GM19468 (cell line): Measurements from ENCODE around the gene SP6.

Experiments used
- ATAC-seq: cut with Tn5 transposase; IDR thresholded peaks from one replicate; pipeline ENCODE4 v1.9.1; 2021; ENCODE audit warnings: mild to moderate bottlenecking, moderate library complexity, moderate number of reproducible peaks; ENCODE audit not compliant: unreplicated experiment; ENCODE audit errors: extremely low read depth

The SP6 gene

DNA sequence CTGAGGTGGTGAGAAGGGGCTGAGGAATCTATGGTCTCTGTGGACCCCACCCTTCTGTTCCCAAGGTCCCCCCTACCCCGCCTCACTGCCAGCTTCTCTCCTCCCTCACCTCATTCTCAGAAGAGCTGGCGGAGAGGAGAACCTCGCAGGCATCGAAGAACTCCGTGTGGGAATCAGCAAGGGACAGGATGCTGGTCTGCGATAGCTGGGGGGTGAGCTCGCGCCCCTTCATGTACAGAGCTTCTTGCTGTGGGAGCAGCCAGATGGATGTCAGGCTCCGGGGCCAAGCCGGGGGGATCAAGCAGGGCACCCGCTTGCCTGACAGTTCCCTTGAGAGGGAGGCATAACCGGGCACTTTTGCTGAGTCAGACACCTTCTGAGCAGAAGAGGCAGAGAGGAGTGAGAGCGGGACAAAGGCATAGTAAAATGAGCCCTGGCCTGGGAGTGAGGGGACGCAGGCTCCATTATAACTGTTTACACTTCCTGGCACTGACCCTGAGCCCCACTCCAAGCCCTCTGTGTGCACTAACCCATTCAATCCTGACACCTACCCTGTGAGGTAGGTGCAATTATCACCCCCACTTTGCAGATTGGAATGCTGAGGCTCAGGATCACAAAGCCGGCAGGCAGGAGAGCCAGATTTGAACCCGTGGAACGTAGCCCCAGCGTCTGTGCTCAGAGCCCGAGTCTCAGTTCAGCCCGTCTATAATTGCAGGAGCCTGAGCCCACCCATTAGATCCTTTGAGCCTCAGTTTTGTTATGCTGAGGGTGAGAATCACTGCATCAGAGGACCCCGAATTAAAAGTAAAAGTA is 35.7 kb downstream of the SP6 start:
- ATAC-seq: no peak

DNA sequence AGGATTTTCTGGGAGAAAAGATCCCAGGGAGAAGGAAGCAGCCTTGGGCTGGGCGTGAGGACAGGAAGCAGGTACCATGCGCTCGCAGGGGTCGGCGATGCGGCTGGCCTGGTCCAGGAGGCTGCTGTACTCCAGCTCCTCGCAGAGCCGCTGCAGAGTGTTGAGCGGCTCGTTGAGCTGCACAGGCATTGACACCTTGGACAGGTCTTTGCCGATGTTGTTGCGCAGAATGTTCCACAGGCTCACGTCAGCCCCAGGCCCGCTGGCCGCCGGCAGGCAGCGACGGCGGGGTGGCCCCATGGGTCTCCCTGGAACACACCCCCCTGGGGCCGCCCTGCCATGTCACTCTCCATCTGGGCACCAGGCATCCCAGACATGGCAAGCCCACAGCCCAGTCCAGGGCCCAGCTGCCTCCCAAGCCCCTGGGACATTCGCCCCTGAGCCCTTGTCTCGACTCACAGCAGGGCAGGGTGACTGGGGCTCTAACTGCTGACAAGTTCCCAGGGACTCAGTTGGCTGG is 37.4 kb downstream of the SP6 start:
- ATAC-seq: no peak

DNA sequence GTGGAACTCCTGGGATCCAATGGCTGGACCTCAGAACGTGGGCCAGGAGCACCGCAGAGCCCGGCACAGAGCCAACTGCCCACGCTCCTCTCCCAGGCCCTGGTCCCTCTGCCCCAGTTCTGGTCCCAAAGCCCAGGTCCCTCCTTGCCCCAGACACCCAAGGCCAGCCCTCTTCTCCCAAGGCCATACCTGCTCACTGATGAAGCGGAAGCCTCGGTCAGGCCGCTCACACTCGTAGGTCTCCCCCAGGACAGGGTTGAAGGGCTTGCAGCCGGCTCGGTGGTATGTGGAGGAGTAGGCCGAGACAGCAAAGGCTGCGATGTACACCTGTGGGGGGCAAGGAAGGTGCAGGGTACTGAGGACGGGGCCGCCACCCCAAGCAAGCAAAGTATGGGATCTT is 37.9 kb downstream of the SP6 start:
- ATAC-seq: no peak

DNA sequence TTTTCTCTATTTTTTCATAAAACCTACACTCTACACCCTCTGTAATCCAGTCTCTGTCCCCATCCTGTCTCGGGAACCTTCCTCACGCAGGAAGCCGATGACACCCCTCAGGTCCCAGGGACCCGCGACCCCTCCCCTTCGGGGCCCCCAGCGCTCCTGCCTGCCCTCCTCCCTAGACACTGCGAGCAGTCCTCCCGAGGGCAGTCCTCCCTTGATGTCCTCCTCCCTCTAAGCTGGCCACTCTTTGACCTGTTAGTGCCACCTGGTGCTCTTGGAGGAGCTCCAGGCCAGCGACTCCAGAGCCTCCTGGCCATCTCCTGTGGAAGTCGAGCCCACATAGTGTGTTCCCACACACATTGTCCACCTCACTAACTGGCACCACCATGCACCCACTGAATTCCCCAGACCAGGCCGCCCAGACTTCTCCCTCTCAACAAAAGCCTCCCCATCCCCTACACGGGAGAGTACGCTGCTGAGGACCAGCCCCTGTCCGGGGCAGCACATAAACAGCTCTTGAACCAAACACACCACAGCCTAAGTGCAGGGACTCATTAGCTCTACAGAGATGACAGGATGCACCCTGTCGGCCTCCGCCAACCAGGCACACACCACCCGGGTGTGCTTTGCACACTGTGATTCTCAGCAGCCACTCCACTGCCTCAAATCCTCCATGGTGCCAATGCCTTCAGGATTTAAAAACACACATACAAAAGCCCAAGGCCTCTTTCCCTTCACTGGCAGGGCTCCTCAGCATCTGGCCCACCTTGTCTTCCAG is 38.6 kb downstream of the SP6 start:
- ATAC-seq: no peak

DNA sequence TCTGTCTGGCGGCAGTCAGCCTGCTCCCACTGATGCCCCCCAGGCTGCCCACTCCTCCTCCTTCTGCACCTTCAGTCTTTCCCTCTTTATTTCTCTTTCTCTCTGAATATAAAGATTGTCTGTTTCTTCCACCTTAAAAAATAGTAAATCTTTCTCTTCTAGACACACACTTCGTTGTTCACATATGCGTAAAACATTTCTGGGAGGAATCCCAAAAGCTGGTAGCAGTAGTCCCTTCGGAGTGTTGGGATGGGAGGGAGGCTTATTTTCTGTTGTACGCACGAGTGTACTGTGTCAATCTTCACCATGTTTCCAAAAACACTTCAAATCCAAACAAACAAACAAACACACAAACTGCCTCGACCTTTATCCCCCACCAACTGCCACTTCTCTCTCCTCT is 39.3 kb downstream of the SP6 start:
- ATAC-seq: no peak

DNA sequence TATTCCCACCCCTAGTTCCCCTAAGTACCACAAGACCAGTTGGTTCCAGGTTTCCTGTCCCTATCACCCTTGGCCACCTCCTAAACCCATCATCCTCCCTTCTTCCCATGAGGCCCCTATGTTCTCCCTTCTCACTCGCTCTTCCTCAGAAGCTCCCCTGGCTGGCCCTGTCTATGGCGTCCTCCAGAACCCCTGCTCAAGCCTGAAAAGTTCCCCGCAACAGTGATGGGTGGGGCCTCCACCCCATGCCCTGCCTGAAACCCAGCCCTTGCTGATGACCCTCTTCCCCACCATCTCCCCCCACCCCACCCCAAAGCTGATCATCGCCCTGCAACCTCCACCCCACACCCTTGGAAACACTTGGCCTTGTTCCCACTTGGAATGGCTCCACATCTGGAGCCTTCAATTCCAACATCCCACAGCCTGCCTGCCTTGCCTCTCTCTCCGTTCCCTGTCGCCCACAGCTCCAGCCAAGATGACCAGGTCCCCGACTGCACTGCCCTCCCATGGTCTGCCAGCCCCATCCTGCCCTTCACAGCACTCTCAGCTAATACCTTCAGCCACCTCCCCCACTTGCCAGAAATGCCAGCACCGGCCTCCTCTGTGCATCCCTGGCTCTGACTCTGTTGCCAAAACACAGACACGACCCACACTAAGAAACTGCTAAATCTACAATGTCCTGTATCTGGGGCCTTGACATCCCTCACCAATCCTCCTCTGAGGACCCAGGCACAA is 39.9 kb downstream of the SP6 start:
- ATAC-seq: no peak

DNA sequence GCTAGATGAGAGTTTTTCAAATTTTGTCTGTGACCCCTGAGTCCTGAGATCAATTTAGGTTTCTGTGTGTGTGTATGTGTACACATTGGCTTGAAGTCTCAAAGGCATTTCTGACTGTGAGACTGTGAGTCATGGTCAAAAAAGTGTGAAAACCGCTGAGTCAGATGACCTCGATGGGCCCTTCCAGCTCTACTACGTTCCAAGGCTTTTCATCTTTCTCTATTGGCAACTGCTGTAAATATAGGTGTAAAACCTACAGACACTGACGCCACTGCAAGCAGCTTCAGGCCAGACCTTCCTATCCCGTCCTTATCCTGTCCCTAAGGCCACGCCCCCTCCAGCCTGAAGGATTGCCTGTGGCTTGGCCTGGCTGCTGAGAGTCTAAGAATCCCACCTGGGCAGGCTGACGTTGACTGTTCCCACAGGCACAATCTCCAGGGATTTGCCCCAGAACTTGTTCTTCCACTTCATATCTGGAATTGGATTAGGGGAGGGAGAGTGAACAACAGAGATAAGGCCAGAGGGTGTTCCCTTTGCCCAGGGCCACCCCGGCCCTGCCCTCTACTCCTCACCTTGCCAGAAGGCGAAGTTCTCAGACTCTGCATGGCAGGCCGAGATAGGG is 40.7 kb downstream of the SP6 start:
- no peak for ATAC-seq

DNA sequence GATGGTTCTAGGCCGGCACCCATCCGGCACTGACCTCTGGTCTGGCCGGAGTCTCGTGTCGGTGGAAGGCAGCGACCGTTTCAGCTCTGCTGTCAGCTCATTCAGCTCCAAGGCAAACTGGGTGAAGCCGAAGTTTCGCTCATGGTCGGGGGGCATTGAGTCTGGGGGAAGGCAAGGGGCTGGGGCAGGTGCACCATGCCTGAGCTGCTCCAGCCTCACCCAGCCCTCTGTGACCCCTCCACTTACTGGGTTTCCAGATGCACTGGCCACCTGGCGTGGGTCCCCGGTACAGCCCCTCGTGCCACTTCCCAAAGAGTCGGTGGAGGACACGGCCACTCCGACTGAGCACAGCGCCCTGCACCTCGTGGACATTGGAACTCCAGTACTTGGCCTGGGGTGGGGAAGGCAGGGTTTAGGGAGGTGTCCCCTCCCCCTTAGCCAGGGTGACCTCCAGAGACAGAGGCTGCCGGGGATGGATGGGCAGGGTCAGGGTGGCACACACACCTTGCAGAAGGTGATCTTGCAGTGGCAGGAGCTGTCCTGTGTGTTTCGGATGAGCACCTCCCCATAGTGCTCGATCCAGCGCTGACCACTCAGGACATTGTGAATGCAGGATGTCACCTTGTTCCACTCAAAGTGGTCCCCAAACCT is 42.0 kb downstream of the SP6 start:
- ATAC-seq: no peak

DNA sequence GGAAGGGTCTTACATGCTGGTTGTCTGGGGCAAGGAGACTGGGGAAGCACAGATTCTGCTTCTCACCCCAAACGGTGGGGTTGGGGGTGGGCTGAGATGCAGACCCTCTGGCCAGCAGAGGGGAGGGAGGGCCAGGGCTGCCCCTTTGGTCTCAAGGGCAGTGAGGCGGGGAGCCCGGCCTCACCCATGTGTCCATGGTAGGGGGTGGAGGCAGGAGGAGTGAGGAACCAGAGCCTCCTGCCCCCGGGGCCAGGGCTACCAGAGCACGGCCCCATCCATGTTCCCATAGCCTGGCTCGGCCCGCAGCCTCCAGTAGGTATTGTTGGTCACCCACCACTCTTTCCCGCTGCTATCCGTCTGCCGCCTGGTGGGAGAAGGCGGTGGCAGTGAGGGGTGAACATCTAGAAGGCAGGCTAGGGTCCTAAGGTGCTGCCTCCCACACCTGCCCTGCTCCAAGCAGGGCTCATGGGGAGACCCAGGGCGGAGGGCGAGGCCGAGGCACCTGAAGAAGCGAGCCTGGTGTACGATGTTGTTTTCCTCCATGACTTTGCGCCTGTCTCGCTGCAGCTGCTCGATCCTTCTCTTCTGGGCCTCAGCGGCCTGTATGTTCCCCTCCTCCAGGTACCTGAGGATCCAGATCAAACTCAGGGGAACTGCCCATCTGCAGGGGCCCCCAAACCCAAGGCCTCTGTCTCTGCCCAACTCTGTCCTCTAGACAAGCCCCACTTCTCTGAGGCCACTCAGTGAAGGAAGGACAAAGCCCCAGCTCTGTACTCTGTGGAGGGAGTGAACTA is 42.7 kb downstream of the SP6 start:
- ATAC-seq: no peak

DNA sequence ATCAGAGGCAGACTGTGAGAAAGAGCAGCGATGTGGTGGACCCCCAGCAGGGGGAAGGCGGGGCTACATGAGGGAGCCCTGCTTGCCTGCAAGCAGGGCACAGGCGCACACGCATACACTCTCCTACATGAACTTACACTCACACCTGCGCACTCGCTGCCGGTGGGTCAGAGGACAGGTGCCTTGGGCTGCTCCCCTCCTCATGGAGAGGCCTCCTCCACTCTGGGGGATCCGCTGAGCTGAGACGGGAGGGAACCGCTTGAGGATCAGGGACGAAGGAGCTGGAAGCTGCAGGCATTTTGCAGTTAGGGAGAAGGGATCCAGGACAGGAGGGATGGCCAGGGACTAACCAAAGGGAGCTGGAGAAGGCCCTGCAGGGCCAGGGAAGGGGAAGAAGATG is 43.5 kb downstream of the SP6 start:
- no peak for ATAC-seq

DNA sequence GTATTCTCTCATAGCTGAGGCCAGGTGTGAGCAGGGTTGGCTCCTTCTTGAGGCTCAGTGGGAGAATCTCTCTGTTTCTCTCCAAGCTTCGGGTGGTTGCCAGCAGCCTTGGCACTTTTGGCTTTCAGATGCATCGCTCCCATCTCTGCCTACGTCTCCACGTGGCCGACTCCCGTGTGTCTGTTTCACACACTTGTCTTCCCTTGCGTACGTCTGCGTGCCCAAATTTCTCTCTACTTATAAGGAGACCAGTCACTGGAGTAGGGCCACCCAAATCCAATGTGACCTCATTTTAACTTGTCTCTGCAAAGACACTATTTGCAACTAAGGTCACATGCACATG is 44.1 kb downstream of the SP6 start:
- ATAC-seq: no peak

DNA sequence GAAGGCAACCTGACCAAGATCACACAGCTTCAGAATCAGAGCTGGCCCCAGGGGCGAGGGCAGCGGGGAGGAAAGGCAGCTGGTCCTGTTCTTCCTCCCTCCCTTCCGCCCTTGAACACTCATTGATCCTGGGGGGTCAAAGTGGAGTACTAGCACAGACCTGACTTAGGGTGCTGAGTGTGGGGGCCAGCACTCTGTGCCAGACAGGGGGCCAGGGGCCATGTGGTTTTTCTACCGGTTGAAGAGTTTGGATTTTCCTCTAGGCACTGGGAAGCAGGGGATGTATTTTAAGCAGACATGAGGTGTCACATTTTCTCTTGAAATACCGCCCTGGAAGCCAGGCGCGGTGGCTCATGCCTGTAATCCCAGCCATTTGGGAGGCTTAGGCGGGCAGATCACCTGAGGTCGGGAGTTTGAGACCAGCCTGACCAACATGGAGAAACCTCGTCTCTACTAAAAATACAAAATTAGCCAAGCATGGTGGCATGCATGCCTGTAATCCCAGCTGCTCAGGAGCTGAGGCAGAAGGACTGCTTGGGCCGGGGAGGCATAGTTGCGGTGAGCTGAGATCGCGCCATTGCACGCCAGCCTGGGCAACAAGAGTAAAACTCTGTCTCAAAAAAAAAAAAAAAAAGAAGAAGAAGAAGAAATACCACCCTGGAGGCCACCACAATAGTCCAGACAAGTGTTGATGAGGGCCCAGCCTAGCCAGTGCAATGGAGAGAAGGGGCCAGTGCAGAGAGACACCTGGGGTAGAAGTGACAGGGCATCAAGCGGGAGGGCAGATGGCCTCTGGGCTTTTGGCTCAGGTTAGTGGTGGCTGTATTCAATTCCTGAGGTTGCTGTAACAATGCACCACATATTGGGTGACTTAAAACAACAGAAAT is 44.7 kb downstream of the SP6 start:
- no peak for ATAC-seq

DNA sequence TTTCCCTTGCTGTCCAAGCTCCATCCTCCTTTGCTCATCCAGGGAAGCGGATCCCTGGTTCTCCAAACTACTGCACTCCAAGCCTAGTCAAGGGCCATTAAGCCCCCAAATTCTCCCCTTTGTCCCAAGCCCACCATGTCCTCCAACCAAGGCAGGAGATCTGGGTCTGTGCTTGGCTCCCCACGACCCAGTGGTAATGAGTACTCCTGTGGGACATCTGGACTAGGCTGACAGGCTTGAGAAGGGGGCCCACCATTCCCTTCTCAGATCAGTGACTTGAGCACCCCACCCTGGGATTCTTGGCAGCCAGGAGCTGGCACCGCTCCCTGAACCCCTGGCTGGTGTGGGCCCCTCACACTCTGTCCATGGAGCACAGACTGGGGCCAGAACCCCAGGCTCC is 46.5 kb downstream of the SP6 start:
- ATAC-seq: no peak

DNA sequence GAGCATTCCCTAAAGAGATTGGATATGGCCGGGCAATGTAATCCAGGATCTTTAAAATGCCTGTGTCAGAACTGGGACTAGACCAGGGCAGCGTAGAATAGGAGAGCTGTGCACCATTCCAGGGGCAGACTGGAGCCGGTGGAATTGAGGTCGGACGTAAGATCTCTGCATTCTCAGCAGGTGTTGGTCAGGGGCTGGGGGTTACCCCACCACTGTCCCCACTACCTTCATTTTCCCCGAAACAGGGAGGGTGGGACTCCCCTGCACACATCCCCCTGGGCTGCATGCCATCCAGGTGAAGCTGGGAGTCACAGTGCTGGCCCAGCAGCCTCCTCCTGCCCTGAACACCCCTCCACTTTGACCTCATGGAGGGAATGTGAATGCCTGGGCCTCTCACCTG is 47.2 kb downstream of the SP6 start:
- no peak for ATAC-seq

DNA sequence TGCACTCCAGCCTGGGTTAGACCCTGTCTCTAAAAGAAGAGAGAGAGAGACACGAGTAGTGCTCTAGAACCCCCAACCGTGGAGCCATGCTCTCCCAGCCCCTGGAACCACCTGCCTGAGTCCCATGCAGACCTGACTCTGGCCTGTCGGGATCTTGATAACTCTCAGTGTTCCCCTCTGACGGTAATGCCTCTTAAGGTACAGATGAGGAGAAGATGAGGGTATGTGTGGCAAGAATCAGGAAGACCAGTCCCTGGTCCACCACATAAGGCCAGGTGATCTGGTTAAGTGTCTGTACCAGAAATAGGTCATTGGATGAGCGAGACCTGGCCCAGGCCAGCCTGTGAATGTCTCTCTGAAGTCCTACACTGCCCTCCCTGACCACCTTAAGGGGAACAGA is 47.8 kb downstream of the SP6 start:
- no peak for ATAC-seq

DNA sequence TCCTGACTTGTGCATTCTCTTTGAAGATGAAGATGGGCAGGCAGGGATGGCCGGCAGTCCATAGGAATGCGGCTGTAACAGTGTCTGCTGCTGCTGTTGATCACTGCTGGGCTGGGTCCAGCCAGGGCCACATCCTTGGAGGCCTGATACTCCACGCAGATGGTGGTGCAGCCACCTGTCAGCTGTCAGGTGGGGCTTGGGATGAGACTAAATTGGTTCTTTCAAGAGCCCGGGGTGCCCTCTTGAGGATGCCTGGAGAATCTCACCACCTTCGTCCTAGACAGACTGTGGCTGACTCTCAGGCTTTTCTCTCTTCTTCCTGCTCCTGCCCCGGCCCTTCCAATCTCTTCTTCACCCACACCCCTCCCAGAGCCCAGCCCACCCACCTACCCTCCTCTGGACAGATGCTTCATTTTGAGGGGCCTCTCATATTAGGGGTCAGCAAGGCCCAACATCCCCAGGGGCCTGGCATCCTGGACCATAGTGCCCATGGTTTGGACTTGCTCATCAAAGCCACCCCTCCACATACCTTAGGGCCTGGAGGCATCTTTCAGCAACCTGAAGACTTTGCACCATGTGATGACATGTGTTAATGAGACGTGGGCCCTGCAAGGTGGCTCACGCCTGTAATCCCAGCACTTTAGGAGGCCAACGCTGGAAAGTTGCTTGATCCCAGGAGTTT is 48.5 kb downstream of the SP6 start:
- ATAC-seq: no peak

DNA sequence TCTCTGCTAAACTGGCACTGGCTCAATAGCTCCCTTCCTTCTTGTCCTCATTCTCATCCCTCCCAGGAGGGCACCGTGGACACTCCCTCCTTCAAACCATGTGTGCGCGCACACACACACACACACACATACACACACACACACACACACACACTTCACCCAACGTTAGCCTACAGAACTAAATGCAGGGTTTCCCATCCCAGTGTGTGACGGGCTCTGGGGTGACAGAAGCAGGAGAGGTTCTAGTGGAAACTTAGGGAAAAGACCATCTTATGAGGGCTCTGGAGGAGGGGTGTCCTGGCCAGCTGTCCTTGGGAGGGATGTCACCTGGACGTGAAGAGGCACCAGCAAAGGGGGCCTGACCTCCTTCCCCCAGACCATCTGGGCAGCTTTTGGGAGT is 49.1 kb downstream of the SP6 start:
- ATAC-seq: no peak
